GM18517 (cell line): Measurements from ENCODE around the gene C11orf58.

Experiments used
- ATAC-seq: cut with Tn5 transposase; IDR thresholded peaks from one replicate; pipeline ENCODE4 v1.9.1; 2021; ENCODE audit warnings: mild to moderate bottlenecking, moderate library complexity; ENCODE audit not compliant: unreplicated experiment

The C11orf58 gene

DNA sequence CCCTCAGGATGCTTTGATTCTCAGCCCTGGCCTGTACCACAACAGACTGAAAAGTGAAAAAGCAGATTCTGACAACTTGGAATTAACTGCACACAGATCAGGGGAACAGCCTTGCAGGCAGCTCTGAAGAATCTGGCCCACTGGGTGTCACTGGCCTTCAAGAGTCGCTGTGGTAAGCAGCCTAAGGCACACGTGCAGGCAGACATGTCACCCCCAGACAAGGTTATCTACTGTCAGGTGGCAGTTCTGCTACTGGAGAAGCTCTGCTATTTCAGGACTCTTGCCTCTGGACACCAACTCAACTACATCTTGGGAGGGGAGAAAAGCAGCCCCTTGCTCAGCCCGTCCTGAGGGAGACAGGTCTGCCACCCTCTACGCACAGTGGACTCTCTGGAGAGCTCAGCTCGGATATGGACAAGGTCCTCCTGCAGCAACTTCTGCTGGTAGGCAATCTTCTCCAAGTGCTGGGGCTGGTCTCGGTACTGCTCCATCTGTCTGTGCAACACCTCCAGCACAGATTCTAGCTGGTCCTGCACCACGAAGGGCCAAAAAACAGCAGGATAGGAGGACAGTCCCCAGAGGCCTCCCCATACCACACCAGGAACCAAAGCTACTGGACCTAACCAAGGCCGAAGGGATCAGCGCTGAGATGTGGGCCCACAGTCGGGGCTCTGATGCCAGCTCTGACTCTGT is 63.0 kb downstream of the C11orf58 start:
- ATAC-seq = no peak

DNA sequence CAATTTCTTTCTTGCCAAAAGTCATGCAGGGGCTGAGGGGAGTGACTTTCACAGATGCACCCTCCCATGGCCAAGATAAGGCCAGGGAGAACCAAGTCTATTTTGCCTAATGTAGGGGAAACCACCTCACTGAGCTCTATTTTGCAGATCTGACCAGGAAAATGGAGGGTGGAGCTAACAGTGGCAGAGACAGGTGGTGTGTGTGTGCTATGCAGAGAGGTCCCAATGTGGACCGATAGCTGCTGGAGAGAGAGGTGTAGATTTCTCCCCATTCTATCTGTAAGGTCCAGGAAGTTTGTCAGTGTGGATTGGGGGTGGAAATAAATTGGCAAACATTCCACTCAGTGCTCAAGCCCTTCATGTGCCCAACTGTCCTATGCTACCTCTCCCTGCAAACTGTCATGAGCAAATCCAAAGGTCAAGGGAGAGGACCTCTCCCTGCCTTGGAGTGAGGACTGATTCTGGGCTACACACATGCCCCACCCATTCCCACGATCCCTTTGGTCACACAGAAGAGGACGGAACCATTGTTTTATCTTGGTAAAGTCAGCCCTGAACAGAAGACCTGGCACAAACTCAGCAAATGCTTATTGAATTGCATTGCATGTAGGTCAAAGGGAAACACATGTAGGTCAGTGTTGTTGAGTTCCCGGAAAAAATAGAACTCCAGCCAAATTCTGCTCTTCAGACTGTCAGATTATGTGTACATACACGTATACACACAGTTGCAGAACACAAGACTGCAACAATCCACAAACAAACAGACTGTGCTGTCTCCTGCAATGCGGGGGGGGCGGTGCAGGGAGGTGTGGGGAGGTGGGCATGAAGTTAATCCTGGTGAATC is 65.9 kb downstream of the C11orf58 start:
- ATAC-seq = no peak

DNA sequence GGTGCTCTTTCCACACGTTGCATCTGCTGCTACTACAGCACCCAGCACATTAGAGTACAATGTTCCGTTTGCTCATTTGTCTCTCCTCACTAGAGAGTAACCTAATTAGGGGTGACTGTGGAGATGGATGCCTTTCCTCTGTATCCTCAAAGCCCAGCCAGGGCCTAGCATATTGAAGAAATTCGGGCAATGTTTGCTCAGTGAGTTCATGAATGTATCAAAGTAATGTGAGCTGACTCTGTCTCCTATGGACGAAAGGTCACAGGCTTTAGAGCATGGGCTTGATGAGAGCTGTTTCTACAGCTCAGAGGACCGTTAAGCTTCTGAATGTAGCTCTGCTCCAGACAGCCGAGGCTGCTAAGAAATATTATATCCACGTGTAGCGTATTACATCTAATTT is 67.5 kb downstream of the C11orf58 start:
- no peak for ATAC-seq

DNA sequence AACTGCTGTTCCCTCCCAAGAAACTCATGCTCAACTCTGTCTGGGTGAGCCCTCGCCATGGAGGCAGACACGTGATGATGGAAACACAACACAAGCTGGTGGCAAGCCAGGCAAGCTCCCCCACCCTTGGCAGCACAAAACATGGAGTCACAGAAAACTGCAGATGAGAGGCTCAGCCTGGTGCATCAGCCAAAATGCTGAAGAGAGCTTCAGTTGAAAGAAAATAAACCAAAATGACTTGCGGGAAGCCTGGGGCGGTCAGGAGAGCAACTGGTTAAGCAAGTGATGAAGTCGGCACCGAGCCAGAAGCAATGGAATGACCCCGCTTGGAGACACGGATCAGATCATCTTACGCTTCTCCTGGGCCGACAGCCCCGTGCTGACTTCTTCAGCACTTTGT is 68.3 kb downstream of the C11orf58 start:
- no peak for ATAC-seq

DNA sequence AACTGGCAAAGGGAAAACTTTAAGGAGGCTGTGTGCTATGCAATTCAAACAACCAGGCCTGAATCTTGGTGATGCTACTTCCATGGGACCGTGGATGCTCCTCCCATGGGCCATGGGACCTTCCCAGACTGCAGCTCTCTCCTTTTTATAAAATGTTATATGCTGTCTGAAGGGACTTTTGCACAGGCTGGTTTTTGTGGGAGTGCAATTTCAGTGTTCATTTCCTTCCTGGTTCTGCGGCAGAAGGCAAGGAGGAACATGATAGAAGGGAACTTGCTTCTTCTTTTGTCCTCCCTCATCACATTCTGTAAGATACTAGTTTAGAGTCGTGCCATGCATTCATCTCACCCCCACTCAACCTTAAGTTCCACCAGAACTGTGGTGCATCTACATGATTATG is 68.9 kb downstream of the C11orf58 start:
- ATAC-seq = no peak
